ENCODE results near the gene JAM3.
"Not testable (repeated sequence)": the region's sequence is repeated elsewhere in the genome, so short reads cannot be mapped to it uniquely, and the experiment has no call there.

Gene JAM3

GRCh38 chr11:134173296-134173695 lies 104.4 kb downstream of the JAM3 start:
- no peak for DNase-seq (ENCODE audit: low read depth in 2 of 2, low spot score in 1 of 2)

GRCh38 chr11:134176284-134176683 lies 107.4 kb downstream of the JAM3 start:
- no peak for DNase-seq (ENCODE audit: low read depth in 2 of 2, low spot score in 1 of 2)

GRCh38 chr11:134178032-134178674 lies 109.3 kb downstream of the JAM3 start:
- no peak for DNase-seq (ENCODE audit: low read depth in 2 of 2, low spot score in 1 of 2)

- no peak for DNase-seq (ENCODE audit: low read depth in 2 of 2, low spot score in 1 of 2)
Measured at GRCh38 chr11:134181707-134182106, 112.8 kb downstream of the JAM3 start.

GRCh38 chr11:134188092-134188491 lies 119.2 kb downstream of the JAM3 start:
- not testable (repeated sequence) for DNase-seq (ENCODE audit: low read depth in 2 of 2, low spot score in 1 of 2)

- DNase-seq (ENCODE audit: low read depth in 2 of 2, low spot score in 1 of 2), result no peak
Measured at GRCh38 chr11:134196756-134197155, 127.9 kb downstream of the JAM3 start.

- DNase-seq (ENCODE audit: low read depth in 2 of 2, low spot score in 1 of 2), result no peak
Measured at GRCh38 chr11:134199531-134199930, 130.7 kb downstream of the JAM3 start.

- no peak for DNase-seq (ENCODE audit: low read depth in 2 of 2, low spot score in 1 of 2)
Measured at GRCh38 chr11:134200688-134201087, 131.8 kb downstream of the JAM3 start.
